HG03558 (cell line): ENCODE results near the gene FAM114A2.
"Not testable (repeated sequence)": the region's sequence is repeated elsewhere in the genome, so short reads cannot be mapped to it uniquely, and the experiment has no call there.

Experiments used
- ATAC-seq: cut with Tn5 transposase; IDR thresholded peaks from one replicate; pipeline ENCODE4 v1.9.1; 2021; ENCODE audit warnings: moderate number of reproducible peaks; ENCODE audit not compliant: unreplicated experiment; ENCODE audit errors: extremely low read depth

The FAM114A2 gene

GRCh38 chr5:154053468-154053867 is 14.8 kb upstream of the FAM114A2 start:
- ATAC-seq: no peak

- no peak for ATAC-seq
Observed at GRCh38 chr5:154049636-154050035, 10.9 kb upstream of the FAM114A2 start.

- no peak for ATAC-seq
Observed at GRCh38 chr5:154047324-154047723, 8.6 kb upstream of the FAM114A2 start.

GRCh38 chr5:154046486-154046885 is 7.8 kb upstream of the FAM114A2 start:
- ATAC-seq: no peak

- no peak for ATAC-seq
Observed at GRCh38 chr5:154044581-154044980, 5.9 kb upstream of the FAM114A2 start.

- ATAC-seq: no peak
Observed at GRCh38 chr5:154044099-154044498, 5.4 kb upstream of the FAM114A2 start.

- no peak for ATAC-seq
Observed at GRCh38 chr5:154042766-154043165, 4.1 kb upstream of the FAM114A2 start.

- no peak for ATAC-seq
Observed at GRCh38 chr5:154039458-154039829, 734 bp upstream of the FAM114A2 start.

- ATAC-seq: peak; percentile 23
Observed at GRCh38 chr5:154038261-154038706, 426 bp downstream of the FAM114A2 start.

GRCh38 chr5:154034944-154035343 is 3.8 kb downstream of the FAM114A2 start:
- no peak for ATAC-seq

- no peak for ATAC-seq
Observed at GRCh38 chr5:154031937-154032489, 6.7 kb downstream of the FAM114A2 start.

GRCh38 chr5:154025951-154026350 is 12.8 kb downstream of the FAM114A2 start:
- ATAC-seq: no peak

- not testable (repeated sequence) for ATAC-seq
Observed at GRCh38 chr5:154018919-154019318, 19.8 kb downstream of the FAM114A2 start.

- no peak for ATAC-seq
Observed at GRCh38 chr5:154015071-154015693, 23.5 kb downstream of the FAM114A2 start.

- ATAC-seq: no peak
Observed at GRCh38 chr5:154010660-154011059, 28.1 kb downstream of the FAM114A2 start.

- ATAC-seq: no peak
Observed at GRCh38 chr5:154005648-154006047, 33.1 kb downstream of the FAM114A2 start.

GRCh38 chr5:154002511-154003020 is 36.1 kb downstream of the FAM114A2 start:
- no peak for ATAC-seq

GRCh38 chr5:154002093-154002492 is 36.6 kb downstream of the FAM114A2 start:
- no peak for ATAC-seq

- ATAC-seq: no peak
Observed at GRCh38 chr5:154000703-154001102, 38.0 kb downstream of the FAM114A2 start.

GRCh38 chr5:153999995-154000394 is 38.7 kb downstream of the FAM114A2 start:
- no peak for ATAC-seq

GRCh38 chr5:153998768-153999167 is 39.9 kb downstream of the FAM114A2 start:
- ATAC-seq: no peak

GRCh38 chr5:153998010-153998409 is 40.7 kb downstream of the FAM114A2 start:
- no peak for ATAC-seq
